ENCODE measurements around the gene RINL.

RINL gene

GRCh38 chr19:38912600-38913514, 34.8 kb upstream of the RINL start:
- TF ChIP-seq, protein P1, sequence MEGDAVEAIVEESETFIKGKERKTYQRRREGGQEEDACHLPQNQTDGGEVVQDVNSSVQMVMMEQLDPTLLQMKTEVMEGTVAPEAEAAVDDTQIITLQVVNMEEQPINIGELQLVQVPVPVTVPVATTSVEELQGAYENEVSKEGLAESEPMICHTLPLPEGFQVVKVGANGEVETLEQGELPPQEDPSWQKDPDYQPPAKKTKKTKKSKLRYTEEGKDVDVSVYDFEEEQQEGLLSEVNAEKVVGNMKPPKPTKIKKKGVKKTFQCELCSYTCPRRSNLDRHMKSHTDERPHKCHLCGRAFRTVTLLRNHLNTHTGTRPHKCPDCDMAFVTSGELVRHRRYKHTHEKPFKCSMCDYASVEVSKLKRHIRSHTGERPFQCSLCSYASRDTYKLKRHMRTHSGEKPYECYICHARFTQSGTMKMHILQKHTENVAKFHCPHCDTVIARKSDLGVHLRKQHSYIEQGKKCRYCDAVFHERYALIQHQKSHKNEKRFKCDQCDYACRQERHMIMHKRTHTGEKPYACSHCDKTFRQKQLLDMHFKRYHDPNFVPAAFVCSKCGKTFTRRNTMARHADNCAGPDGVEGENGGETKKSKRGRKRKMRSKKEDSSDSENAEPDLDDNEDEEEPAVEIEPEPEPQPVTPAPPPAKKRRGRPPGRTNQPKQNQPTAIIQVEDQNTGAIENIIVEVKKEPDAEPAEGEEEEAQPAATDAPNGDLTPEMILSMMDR (conservative IDR thresholded peaks at IDR 0.05; ENCODE audit: low read depth, low read length), result no peak

DNA sequence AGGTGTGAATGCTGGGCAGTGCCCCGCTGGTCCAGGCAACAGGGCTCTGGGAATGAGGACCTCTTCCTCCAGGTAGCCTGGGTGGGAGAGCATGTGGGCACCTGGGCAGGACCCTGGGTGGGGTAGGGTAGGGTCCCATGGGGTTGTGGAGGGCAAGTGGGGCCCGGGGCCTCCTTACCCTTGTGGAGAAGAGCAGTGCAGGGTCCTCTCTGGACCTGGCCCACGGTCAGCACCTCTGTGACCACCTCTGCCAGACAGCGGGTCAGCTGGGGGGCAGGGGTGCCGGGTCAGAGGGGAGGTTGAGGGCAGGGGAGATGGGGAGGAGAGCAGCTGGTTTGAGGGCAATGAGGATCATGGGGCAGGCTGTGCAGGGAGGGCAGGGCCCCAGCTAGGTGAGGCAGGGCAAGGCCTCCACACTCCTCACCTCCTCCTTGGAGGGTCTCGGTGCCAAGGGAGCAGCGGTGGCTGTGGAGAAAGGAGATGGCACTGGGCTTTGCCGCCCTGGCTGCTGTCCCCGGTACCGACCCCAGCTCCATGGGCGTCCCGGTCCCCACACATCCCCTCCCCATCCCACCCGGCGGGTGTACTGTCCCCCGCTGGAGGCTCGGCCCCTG, 33.4 kb upstream of the RINL start:
- no peak overlapping the region for H3K4me3 ChIP-seq (ENCODE audit: low read depth, low read length)
- DNase-seq (ENCODE audit: low read depth), result no peak
- TF ChIP-seq, protein P1 (conservative IDR thresholded peaks at IDR 0.05; ENCODE audit: low read depth, low read length), result no peak

More at GRCh38 chr19:38912600-38913514, 34.8 kb upstream of the RINL start:
- peak; percentile 7 for DNase-seq (ENCODE audit: low read depth)
- no peak overlapping the region for H3K4me3 ChIP-seq (ENCODE audit: low read depth, low read length)

- TF ChIP-seq, protein P1 (conservative IDR thresholded peaks at IDR 0.05; ENCODE audit: low read depth, low read length), result no peak
- no peak for DNase-seq (ENCODE audit: low read depth)
- H3K4me3 ChIP-seq (ENCODE audit: low read depth, low read length), result no peak overlapping the region
These were observed 32.4 kb upstream of the RINL start for GRCh38 chr19:38910488-38910887.

DNA sequence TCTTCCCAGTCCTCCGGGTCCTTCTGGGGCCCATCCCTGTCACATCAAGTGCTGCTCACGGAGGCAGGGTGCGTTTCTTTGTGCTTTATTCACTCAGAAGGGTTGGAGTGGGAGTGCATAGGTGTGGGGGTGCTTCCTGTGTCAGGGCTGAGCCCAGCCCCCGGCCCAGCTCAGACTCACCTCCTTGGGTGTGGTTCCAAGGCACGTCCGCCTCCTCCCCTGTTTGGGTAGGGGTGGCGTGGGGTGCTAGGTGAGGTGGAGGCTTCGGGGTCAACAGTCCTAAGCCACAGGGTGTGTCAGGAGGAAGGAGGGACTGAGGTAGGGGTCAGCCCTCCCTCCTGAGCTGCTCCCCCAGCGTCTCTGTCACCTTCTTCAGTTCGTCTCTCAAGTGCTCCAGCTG, 30.8 kb upstream of the RINL start:
- TF ChIP-seq, protein P1 (conservative IDR thresholded peaks at IDR 0.05; ENCODE audit: low read depth, low read length), result no peak
- no peak overlapping the region for H3K4me3 ChIP-seq (ENCODE audit: low read depth, low read length)

GRCh38 chr19:38907670-38908069, 29.6 kb upstream of the RINL start:
- TF ChIP-seq, protein P1 (conservative IDR thresholded peaks at IDR 0.05; ENCODE audit: low read depth, low read length), result no peak
- H3K4me3 ChIP-seq (ENCODE audit: low read depth, low read length), result no peak overlapping the region

More for the DNA sequence above, 30.8 kb upstream of the RINL start:
- DNase-seq (ENCODE audit: low read depth), result no peak

GRCh38 chr19:38907227-38907626, 29.2 kb upstream of the RINL start:
- TF ChIP-seq, protein P1 (conservative IDR thresholded peaks at IDR 0.05; ENCODE audit: low read depth, low read length), result no peak
- DNase-seq (ENCODE audit: low read depth), result no peak
- no peak overlapping the region for H3K4me3 ChIP-seq (ENCODE audit: low read depth, low read length)

More at GRCh38 chr19:38907670-38908069, 29.6 kb upstream of the RINL start:
- no peak for DNase-seq (ENCODE audit: low read depth)
